GM20000 (cell line): Measurements from ENCODE around the gene UAP1L1.
A peak's percentile ranks its signal among the peaks of the same experiment; 100 is the strongest.
"Not testable (repeated sequence)": the region's sequence is repeated elsewhere in the genome, so short reads cannot be mapped to it uniquely, and the experiment has no call there.

ENCODE experiments used
- DNase-seq: peaks from one replicate; pipeline ENCODE4 v3.0.0; 2012; ENCODE audit warnings: low spot score
- TF ChIP-seq, protein P1 (sequence below): IDR thresholded peaks from 2 replicates; pipeline ENCODE4 v1.5.1; 2012; ENCODE audit warnings: mild to moderate bottlenecking, control low read depth; ENCODE audit errors: extremely low read depth, missing control alignments

Gene UAP1L1

DNA sequence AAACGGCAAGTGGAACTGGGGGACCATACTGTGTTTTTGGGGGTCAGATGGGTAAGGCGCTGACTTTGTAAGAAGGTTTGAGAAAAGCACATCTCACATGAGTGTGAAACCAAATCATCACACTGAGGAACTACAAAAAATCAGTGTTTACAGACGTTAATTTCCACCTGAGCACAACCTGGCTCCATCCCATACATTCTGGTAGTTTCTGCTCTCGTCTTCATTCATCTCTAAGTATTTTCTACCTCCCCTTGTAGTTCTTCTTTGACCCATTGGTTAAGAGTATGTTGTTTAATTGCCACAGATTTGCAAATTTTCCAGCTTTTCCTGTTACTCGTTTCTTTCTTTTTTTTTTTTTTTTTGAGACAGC lies 46.1 kb downstream of the UAP1L1 start:
- TF ChIP-seq, protein P1, sequence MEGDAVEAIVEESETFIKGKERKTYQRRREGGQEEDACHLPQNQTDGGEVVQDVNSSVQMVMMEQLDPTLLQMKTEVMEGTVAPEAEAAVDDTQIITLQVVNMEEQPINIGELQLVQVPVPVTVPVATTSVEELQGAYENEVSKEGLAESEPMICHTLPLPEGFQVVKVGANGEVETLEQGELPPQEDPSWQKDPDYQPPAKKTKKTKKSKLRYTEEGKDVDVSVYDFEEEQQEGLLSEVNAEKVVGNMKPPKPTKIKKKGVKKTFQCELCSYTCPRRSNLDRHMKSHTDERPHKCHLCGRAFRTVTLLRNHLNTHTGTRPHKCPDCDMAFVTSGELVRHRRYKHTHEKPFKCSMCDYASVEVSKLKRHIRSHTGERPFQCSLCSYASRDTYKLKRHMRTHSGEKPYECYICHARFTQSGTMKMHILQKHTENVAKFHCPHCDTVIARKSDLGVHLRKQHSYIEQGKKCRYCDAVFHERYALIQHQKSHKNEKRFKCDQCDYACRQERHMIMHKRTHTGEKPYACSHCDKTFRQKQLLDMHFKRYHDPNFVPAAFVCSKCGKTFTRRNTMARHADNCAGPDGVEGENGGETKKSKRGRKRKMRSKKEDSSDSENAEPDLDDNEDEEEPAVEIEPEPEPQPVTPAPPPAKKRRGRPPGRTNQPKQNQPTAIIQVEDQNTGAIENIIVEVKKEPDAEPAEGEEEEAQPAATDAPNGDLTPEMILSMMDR, result no peak
- DNase-seq, result no peak

DNA sequence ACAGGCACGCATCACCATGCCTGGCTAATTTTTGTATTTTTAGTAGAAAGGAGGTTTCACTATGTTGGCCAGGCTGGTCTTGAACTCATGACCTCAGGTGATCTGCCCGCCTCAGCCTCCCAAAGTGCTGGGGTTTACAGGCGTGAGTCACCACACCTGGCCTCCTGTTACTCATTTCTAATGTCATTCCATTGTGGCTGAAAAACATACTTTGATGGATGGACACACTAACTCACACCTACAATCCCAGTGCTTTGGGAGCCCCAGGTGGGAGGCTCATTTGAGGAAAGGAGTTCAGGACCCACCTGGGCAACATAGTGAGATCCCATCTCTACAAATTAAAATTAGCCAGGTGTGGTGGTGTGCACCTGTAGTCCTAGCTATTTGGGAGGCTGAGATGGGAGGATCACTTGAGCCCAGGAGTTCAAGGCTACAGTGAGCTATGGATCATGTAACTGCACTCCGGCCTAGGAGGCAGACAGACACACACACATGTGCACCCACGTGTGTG lies 46.7 kb downstream of the UAP1L1 start:
- DNase-seq, result not testable (repeated sequence)

- TF ChIP-seq, protein P1, result no peak
- DNase-seq, result no peak
These were observed 49.5 kb downstream of the UAP1L1 start for GRCh38 chr9:137126786-137127185.

DNA sequence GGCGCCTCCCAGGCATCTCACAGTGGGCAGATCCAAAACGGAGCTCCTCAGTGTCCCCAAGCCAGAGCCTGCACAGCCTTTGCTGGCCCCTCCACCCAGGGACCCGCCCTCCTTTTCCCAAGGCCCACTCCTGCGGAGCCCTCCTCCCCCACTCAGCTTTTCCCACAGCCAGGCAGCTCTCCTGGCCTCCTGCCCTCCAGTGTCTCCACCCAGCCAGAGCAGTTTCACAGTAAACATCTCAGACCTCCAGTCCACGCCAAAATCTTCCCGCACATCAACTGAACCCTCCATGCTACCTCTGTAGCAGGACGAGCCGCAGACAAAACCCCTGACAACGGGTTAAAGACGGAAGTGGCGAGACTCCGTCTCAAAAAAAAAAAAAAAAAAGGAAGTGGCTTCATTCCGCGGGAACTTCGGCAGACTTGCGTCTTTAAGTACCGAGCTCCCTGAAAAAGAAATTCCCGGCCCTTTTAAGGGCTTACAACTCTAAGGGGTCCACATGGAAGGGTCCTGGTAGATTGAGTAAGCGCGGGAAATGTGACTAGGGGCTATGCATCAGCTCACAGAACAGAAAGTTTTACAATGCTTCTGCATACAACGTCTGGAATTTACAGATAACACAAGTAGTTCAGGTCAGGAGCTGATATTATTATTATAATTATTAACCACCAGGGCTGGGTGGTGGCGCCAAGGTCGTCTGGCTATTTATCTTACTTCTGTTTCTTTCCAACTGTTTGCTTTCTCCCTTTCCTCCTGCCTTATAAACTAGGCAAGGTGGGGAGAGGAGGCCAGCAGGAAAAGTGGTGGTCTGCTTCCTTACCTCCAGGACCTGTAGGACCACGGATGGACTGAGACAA lies 50.2 kb downstream of the UAP1L1 start:
- TF ChIP-seq, protein P1, result no peak
- DNase-seq, result no peak

DNA sequence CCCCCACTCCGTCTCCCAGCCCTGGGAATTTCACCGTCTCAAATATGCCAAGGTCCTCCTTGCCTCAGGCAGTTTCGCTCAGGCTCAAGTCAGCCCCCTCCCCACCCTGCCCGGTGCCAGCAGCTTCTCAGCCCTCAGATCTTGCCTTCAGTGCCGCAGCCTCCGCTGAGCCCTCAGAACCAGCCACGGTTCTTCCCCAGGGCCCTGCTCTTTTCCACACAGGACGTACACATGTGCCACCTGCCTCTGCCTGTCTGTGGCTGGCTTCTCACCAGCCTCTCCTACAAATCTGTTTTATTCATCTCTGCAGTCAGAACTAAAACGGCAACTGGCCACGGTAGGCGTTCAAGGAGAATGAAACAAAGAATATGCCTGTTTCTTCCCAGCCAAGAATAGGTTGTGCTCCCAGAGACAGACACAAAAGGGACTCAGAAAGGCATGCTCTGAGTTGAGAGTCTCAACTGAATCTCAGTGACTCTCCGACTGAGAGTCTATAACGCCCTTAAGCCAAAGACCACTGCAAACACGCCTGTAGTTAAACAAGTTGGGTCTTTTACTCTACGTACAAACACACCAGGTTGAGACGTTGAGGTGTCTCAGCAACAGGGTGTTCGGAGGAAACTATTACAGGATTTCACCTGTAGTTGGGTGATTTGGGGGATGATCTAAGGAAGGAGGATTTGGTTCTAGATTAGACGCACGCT lies 51.0 kb downstream of the UAP1L1 start:
- DNase-seq, result no peak
- TF ChIP-seq, protein P1, result no peak

- DNase-seq, result no peak
- TF ChIP-seq, protein P1, result no peak
These were observed 51.6 kb downstream of the UAP1L1 start for GRCh38 chr9:137128862-137129455.

DNA sequence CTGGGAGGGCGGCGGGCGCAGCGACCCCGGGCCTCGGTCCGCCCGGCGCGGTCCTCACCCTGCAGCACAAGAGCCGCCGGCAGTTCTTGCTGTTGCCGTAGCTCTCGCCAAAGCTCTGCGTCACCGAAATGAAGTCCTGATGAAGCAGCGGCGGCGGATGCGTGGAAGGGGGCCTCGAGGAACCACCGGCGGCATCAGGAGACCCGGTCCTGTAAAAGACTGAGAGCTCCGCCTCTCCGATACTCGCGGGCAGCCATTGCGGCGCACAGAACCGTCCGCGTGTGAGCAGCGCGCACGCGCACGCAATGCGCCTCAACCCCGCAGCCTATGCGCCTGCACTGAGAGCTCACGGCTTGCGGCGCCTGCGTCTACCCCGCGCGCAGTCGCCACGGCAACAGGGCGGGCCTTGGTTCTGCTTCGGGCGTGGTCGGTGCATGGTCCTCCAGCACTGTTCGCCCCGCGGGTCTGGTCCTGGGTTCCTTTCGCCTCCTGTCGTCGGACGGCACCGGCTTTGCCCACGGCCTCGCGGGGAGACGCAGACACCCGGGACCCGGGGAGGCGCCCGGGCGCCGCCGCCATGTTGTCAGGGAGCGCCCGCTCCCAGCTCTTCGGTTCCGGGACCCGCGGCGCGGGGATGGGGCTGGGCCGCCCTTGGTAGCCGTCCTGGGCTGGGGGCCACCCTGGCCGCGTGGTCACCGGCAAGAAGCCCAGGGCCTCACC lies 52.3 kb downstream of the UAP1L1 start:
- TF ChIP-seq, protein P1, result no peak
- peak; percentile 97 for DNase-seq
